CD14-positive monocyte (primary cell): Measurements from ENCODE around the gene RTF2. TPM values are rescaled to one million over a fixed set of nuclear protein-coding genes. Genes with fewer than 3 reads are reported as not detected.

ENCODE experiments used
- DNase-seq, 3 donors: peaks; one replicate each; pipeline ENCODE4 v3.0.0-alpha.2; 2011 to 2022
- H2AFZ ChIP-seq: 2 replicates; pipeline ENCODE4 v1.6.0; 2012; ENCODE audit warnings: mild to moderate bottlenecking, low read depth, low read length, inconsistent platforms; ENCODE audit not compliant: insufficient read depth, poor library complexity, severe bottlenecking
- H3K27ac ChIP-seq, 2 donors: 1 replicate in 1 of 2; 2 replicates in 1 of 2; pipeline ENCODE4 v1.5.1; 2012 to 2013; ENCODE audit warnings: low read length in 2 of 2, control low read depth in 1 of 2, inconsistent platforms in 1 of 2, low read depth in 1 of 2, mild to moderate bottlenecking in 1 of 2
- H3K27me3 ChIP-seq, 2 donors: one replicate each; pipeline versions ENCODE4 v1.6.0 to v1.6.1; 2011 to 2013; ENCODE audit warnings: low read length in 2 of 2; ENCODE audit not compliant: control insufficient read depth in 2 of 2, insufficient read depth in 2 of 2
- H3K36me3 ChIP-seq, 2 donors: replicated peaks in 1 of 2; 1 replicate in 1 of 2; 2 replicates in 1 of 2; pipeline versions ENCODE4 v1.5.1 to v1.6.1; 2012 to 2013; ENCODE audit warnings: low read length in 2 of 2, control low read depth in 1 of 2, inconsistent platforms in 1 of 2, mild to moderate bottlenecking in 1 of 2; ENCODE audit not compliant: insufficient read depth in 2 of 2, control insufficient read depth in 1 of 2
- H3K4me1 ChIP-seq, 2 donors: 1 replicate in 1 of 2; 2 replicates in 1 of 2; pipeline versions ENCODE4 v1.5.1 to v1.6.1; 2012 to 2013; ENCODE audit warnings: low read length in 2 of 2, control low read depth in 1 of 2, inconsistent platforms in 1 of 2, mild to moderate bottlenecking in 1 of 2, moderate library complexity in 1 of 2; ENCODE audit not compliant: insufficient read depth in 2 of 2, control insufficient read depth in 1 of 2
- H3K4me2 ChIP-seq: replicated peaks from 2 replicates; pipeline ENCODE3; 2012; ENCODE audit warnings: low read length, moderate library complexity, mild to moderate bottlenecking; ENCODE audit not compliant: poor library complexity, severe bottlenecking; ENCODE audit errors: extremely low read depth
- H3K4me3 ChIP-seq, 3 experiments: fragments of 200-600 bp in 1 of 3; sonication (generic) in 1 of 3; replicated peaks in 1 of 3; 1 replicate in 2 of 3; 2 replicates in 1 of 3; pipeline ENCODE4 v1.5.1; 2011 to 2013; ENCODE audit warnings: low read length in 3 of 3, mild to moderate bottlenecking in 3 of 3, control low read depth in 2 of 3, low read depth in 2 of 3, inconsistent platforms in 1 of 3, moderate library complexity in 1 of 3
- H3K79me2 ChIP-seq: 2 replicates; pipeline ENCODE4 v1.6.0; 2012; ENCODE audit warnings: mild to moderate bottlenecking, control low read depth, inconsistent platforms, low read length, moderate library complexity; ENCODE audit not compliant: insufficient read depth
- H3K9ac ChIP-seq: 2 replicates; pipeline ENCODE4 v1.6.0; 2017; ENCODE audit warnings: low read length, mild to moderate bottlenecking; ENCODE audit not compliant: insufficient read depth, poor library complexity, severe bottlenecking
- H3K9me3 ChIP-seq, 2 donors: replicated peaks in 1 of 2; 1 replicate in 1 of 2; 2 replicates in 1 of 2; pipeline versions ENCODE4 v1.5.1 to v1.6.1; 2012 to 2013; ENCODE audit warnings: low read length in 2 of 2, control low read depth in 1 of 2; ENCODE audit not compliant: control insufficient read depth in 1 of 2, insufficient read depth in 1 of 2
- H4K20me1 ChIP-seq: 2 replicates; pipeline ENCODE4 v1.6.0; 2012; ENCODE audit warnings: mild to moderate bottlenecking, low read length, control low read depth, moderate library complexity; ENCODE audit not compliant: insufficient read depth
- H3K27ac Mint-ChIP-seq, 7 donors: one replicate each; pipeline ENCODE4 v1.8.0; 2020; ENCODE audit warnings: mild to moderate bottlenecking in 7 of 7, mixed read lengths in 7 of 7, moderate library complexity in 6 of 7, inconsistent platforms in 2 of 7
- H3K27me3 Mint-ChIP-seq, 3 donors: one replicate each; pipeline ENCODE4 v1.8.0; 2021 to 2022; ENCODE audit warnings: low read depth in 3 of 3, mild to moderate bottlenecking in 3 of 3, mixed read lengths in 3 of 3, moderate library complexity in 3 of 3, inconsistent platforms in 1 of 3
- H3K36me3 Mint-ChIP-seq, 2 donors: one replicate each; pipeline ENCODE4 v1.8.0; 2020; ENCODE audit warnings: mixed read lengths in 2 of 2, inconsistent platforms in 1 of 2, mild to moderate bottlenecking in 1 of 2
- H3K4me1 Mint-ChIP-seq: one replicate; pipeline ENCODE4 v1.8.0; 2020; ENCODE audit warnings: mild to moderate bottlenecking, mixed read lengths
- H3K4me3 Mint-ChIP-seq, 2 donors: one replicate each; pipeline ENCODE4 v1.8.0; 2020; ENCODE audit warnings: mild to moderate bottlenecking in 2 of 2, mixed read lengths in 2 of 2, moderate library complexity in 1 of 2
- H3K9me3 Mint-ChIP-seq, 7 donors: one replicate each; pipeline ENCODE4 v1.8.0; 2020 to 2022; ENCODE audit warnings: mixed read lengths in 7 of 7, mild to moderate bottlenecking in 6 of 7, moderate library complexity in 6 of 7, inconsistent platforms in 2 of 7
- WGBS: methylation state at CpG from one replicate; pipeline ENCODE4 v1.1.5; 2013; ENCODE audit warnings: missing lambda C conversion rate; ENCODE audit not compliant: insufficient coverage; 5-methylcytosine and 5-hydroxymethylcytosine counted together
- intact Hi-C, 2 donors: fragments of 100-400 bp; cut with micrococcal nuclease; formaldehyde crosslinking; loops; one replicate each; pipeline versions ENCODE4 v1.15.0 to v1.15.1; 2023
- polyA plus RNA-seq, 3 donors: library from polyadenylated mRNA; depleted of rRNA in 1 of 3; unstranded in 2 of 3; stranded (reverse) in 1 of 3; fragments of 300-500 nt in 2 of 3; fragments of >200 nt in 1 of 3; fragmentation: Illumina TruSeq in 2 of 3; gene quantifications; 1 replicate in 2 of 3; 2 replicates in 1 of 3; pipeline ENCODE4 v1.2.3, GENCODE V29; 2012 to 2021
- TF ChIP-seq, protein P1 (sequence below): fragments of 200-600 bp; IDR thresholded peaks from one replicate; pipeline ENCODE4 v1.8.0; 2022; ENCODE audit warnings: antibody characterized with exemption, mild to moderate bottlenecking

Gene RTF2
- polyA plus RNA-seq, 3 donors = 74.3 to 163 (median 148) TPM

DNA sequence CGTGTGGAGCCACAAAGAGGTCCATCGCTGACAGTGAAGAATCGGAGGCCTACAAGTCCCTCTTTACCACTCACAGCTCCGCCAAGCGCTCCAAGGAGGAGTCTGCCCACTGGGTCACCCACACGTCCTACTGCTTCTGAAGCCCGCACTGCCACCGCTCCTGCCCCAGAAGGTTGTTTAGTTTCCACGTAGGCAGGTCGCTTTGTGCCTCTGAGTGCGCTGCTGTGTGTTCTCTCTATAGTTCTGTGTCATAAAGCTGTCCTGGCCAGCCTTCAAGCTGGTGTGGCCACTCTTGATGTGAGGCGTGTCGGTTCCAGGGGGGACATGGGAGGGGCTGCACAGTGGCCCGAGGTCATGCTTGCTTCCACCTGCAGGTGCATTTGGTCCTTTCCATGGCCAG, 49.7 kb downstream of the RTF2 start:
- H3K36me3 ChIP-seq = peaks cover 73 to 84% of the 10 kb centered on the region in 2 donors
- Mint-ChIP-seq H3K4me3 (no peak overlapping the region), H3K4me1 (no peaks in the 10 kb centered on the region), H3K27me3 (peaks cover 0 to 1% (median 0%) of the 10 kb centered on the region in 3 donors), H3K36me3 (peaks cover 82 to 86% of the 10 kb centered on the region in 2 donors), H3K27ac (no peak overlapping the region), H3K9me3 (peaks cover 34 to 40% (median 39%) of the 10 kb centered on the region in 7 donors)
- no peak overlapping the region for H3K4me3 ChIP-seq
- H4K20me1 ChIP-seq = peaks cover 7% of the 10 kb centered on the region
- H3K27me3 ChIP-seq = no peaks in the 10 kb centered on the region
- no peak overlapping the region for H3K27ac ChIP-seq
- WGBS = 97% methylated on average over 14 of the region's 14 CpGs
- H3K4me1 ChIP-seq = no peaks in the 10 kb centered on the region
- no peak for DNase-seq
- H2AFZ ChIP-seq = no peak overlapping the region
- no peaks in the 10 kb centered on the region for H3K79me2 ChIP-seq
- TF ChIP-seq, protein P1, sequence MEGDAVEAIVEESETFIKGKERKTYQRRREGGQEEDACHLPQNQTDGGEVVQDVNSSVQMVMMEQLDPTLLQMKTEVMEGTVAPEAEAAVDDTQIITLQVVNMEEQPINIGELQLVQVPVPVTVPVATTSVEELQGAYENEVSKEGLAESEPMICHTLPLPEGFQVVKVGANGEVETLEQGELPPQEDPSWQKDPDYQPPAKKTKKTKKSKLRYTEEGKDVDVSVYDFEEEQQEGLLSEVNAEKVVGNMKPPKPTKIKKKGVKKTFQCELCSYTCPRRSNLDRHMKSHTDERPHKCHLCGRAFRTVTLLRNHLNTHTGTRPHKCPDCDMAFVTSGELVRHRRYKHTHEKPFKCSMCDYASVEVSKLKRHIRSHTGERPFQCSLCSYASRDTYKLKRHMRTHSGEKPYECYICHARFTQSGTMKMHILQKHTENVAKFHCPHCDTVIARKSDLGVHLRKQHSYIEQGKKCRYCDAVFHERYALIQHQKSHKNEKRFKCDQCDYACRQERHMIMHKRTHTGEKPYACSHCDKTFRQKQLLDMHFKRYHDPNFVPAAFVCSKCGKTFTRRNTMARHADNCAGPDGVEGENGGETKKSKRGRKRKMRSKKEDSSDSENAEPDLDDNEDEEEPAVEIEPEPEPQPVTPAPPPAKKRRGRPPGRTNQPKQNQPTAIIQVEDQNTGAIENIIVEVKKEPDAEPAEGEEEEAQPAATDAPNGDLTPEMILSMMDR = no peak
- H3K4me2 ChIP-seq = no peak overlapping the region
- H3K9ac ChIP-seq = no peak overlapping the region
- peaks cover 35 to 38% of the 10 kb centered on the region in 2 donors for H3K9me3 ChIP-seq
- intact Hi-C loops = no loop called here

DNA sequence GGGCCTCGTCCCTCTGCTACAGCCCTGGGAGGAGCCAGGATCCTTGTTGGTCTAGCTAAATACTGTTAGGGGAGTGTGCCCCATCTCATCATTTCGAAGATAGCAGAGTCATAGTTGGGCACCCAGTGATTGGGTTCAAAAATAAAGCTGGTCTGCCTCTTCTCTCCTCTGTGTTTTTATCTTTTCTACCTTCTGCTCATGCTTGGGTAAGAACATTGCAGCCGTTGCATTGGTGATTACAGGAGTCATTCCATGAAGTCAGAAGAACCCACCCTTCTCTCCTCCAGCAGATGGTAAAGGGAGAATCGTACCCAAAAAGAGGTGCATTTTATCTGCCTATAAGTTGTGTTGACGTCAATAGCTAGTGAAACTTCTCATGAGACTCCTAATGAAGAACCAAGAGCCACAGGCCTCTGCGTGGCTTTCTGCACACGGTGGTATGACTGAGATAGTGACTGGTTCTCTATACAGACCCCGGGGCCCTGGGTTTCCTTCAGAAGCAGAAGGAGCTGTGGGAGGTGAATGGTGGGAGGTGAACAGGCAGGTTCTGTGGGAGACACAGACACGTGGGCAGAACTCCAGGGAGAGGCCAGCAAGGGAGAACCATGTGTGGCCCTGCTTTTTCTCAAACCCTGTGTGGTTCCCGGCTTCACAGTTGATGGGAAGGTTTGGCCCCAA, 50.4 kb downstream of the RTF2 start:
- peaks cover 65 to 76% of the 10 kb centered on the region in 2 donors for H3K36me3 ChIP-seq
- no peak overlapping the region for H3K4me3 Mint-ChIP-seq
- H3K9me3 ChIP-seq = peaks cover 35 to 38% of the 10 kb centered on the region in 2 donors

More for the DNA sequence above, 50.4 kb downstream of the RTF2 start:
- TF ChIP-seq, protein P1 = no peak
- Histone ChIP-seq H3K9ac (no peak overlapping the region), H2AFZ (no peak overlapping the region), H3K4me3 (no peak overlapping the region), H3K27me3 (no peaks in the 10 kb centered on the region), H3K4me2 (no peak overlapping the region), H3K4me1 (no peaks in the 10 kb centered on the region), H3K27ac (no peak overlapping the region), H3K79me2 (no peaks in the 10 kb centered on the region), H4K20me1 (peaks cover 7% of the 10 kb centered on the region)
- H3K27ac Mint-ChIP-seq = peak overlapping the region in 1 of 7 donors; percentile 46
- H3K4me1 Mint-ChIP-seq = no peaks in the 10 kb centered on the region
- 100% methylated on average over 6 of the region's 10 CpGs for WGBS
- H3K27me3 Mint-ChIP-seq = peaks cover 0 to 1% (median 0%) of the 10 kb centered on the region in 3 donors
- H3K36me3 Mint-ChIP-seq = peaks cover 75 to 79% of the 10 kb centered on the region in 2 donors
- peaks cover 34 to 40% (median 39%) of the 10 kb centered on the region in 7 donors for H3K9me3 Mint-ChIP-seq
- intact Hi-C loops = no loop called here
- no peak for DNase-seq
